GM19468 (cell line): ENCODE data around the gene PLGLB1.
"Not testable (repeated sequence)": the region's sequence is repeated elsewhere in the genome, so short reads cannot be mapped to it uniquely, and the experiment has no call there.

Experiments used
- ATAC-seq: cut with Tn5 transposase; IDR thresholded peaks from one replicate; pipeline ENCODE4 v1.9.1; 2021; ENCODE audit warnings: mild to moderate bottlenecking, moderate library complexity, moderate number of reproducible peaks; ENCODE audit not compliant: unreplicated experiment; ENCODE audit errors: extremely low read depth

PLGLB1 gene

DNA sequence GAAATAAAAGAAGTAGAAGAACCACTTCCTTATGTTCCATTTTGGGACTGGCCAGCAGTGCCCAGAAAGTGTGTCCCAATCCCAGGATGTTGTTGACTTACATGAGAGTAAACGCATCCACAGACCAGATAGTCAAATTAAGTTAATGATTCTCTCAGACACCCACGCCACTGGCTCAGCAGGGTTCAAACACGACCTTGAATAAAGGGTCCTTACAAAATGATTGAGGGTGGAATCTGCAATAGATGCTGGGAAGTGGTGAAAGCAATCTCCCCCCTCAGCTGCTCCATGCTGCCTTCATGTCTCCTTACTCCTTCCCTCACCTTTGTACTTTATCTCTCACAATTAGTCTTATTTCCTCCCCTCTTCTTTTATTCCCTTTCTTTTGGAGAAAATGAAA is at the start of gene PLGLB1:
Gene PLGLB1, minus strand, starts transcription at position 101 of the 400 bp plus-strand sequence. Its CDS starts 61 bp downstream, at position 40.
- ATAC-seq, result not testable (repeated sequence)

DNA sequence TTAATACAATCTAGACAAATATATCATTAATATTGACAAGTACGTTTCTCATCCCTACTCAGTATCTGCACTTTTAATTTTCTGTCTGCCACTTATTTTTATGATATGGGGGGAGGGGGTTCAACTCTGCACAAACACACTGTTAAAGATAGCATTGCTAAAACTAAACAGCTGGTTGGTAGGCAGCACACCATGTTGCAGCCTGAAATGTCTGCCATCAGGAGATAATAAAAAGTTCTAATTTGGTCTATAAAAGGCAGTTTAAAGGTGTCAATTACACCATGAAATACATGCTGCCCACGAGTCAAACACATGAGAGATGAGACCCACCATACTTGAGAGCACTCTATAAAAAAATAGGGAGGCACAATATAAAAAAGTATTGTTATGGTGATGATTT is 42.7 kb upstream of the PLGLB1 start:
- not testable (repeated sequence) for ATAC-seq

GRCh38 chr2:87063431-87063830 is 41.8 kb upstream of the PLGLB1 start:
- not testable (repeated sequence) for ATAC-seq

DNA sequence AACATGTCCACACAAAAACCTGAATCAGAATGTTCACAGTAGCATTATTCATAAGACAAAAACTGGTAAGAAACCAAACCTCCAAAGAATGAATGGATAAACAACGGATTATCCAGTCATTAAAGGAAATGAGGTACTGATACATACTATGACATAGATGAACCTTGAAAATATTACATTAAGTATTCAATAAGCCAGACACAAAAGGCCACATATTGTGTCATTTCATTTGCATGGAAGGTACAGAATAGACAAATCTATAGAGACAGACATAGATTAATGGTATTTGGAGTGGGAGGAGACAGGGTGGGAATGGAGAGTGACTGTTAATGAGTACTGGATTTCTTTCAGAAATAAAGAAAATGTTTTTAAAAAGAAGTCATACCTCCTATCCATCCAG is 39.9 kb upstream of the PLGLB1 start:
- ATAC-seq, result not testable (repeated sequence)

GRCh38 chr2:87057606-87058005 is 36.0 kb upstream of the PLGLB1 start:
- ATAC-seq, result not testable (repeated sequence)

DNA sequence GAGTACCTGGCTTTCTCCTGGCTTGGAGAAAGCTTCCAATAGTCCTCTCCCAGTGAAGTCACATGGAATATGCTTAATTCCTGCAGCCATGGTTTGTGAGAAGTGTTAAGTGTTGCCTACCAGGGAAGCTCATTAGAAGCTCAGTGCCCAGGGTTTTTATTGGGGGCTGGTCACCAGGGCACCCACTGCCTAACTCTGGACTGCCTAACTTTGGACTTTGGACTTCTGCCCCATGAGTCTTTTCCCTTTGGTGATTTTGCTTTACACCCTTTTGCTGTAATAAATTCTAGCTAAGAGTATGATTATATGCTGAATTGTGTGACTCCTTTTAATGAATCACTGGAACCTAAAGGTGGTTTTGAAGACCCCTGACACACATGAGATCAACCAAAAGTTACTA is 35.2 kb upstream of the PLGLB1 start:
- not testable (repeated sequence) for ATAC-seq

DNA sequence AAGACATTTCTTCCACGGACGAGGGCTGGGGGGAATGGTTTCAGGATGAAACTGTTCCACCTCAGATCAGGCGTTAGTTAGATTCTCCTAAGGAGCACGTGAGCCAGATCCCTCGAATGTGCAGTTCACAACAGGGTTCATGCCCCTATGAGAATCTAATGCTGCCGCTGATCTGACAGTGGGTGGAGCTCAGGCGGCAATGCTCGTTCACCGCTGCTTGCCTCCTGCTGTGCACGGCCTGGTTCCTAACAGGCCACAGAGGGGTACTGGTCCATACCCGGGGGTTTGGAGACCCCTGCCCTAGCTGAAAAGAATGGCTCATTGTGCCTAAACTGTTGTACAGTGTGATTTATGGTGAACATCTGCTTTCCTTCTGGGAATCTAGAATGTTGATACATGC is 34.8 kb upstream of the PLGLB1 start:
- ATAC-seq, result not testable (repeated sequence)

GRCh38 chr2:87054375-87054774 is 32.7 kb upstream of the PLGLB1 start:
- ATAC-seq, result not testable (repeated sequence)

- not testable (repeated sequence) for ATAC-seq
These were observed 19.8 kb upstream of the PLGLB1 start for GRCh38 chr2:87041321-87041978.

GRCh38 chr2:87028607-87029006 is 7.0 kb upstream of the PLGLB1 start:
- not testable (repeated sequence) for ATAC-seq

- ATAC-seq, result not testable (repeated sequence)
These were observed 5.2 kb upstream of the PLGLB1 start for GRCh38 chr2:87026816-87027215.

GRCh38 chr2:87025927-87026326 is 4.3 kb upstream of the PLGLB1 start:
- not testable (repeated sequence) for ATAC-seq

- not testable (repeated sequence) for ATAC-seq
These were observed 2.5 kb upstream of the PLGLB1 start for GRCh38 chr2:87023988-87024615.

- not testable (repeated sequence) for ATAC-seq
These were observed 601 bp downstream of the PLGLB1 start for GRCh38 chr2:87021043-87021442.

DNA sequence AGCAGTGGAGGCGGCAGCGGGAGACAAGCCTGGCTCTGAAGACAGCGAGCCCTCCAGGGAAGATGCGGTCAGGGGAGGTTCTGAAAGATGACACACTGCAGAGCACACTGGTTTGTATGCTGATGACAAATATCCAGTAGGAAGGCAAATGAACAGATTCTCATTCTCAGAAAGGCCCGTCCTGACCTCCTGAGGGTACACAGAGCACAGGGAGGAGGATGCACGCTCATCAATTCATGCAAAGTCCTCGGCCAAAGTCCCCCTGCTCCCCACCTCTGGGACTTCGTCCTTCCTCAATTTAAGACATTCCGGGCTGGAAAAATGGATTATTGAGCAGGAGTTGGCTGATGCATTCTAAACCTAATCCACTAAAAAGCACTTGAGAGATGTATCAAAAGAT is 2.6 kb downstream of the PLGLB1 start:
- ATAC-seq, result not testable (repeated sequence)

DNA sequence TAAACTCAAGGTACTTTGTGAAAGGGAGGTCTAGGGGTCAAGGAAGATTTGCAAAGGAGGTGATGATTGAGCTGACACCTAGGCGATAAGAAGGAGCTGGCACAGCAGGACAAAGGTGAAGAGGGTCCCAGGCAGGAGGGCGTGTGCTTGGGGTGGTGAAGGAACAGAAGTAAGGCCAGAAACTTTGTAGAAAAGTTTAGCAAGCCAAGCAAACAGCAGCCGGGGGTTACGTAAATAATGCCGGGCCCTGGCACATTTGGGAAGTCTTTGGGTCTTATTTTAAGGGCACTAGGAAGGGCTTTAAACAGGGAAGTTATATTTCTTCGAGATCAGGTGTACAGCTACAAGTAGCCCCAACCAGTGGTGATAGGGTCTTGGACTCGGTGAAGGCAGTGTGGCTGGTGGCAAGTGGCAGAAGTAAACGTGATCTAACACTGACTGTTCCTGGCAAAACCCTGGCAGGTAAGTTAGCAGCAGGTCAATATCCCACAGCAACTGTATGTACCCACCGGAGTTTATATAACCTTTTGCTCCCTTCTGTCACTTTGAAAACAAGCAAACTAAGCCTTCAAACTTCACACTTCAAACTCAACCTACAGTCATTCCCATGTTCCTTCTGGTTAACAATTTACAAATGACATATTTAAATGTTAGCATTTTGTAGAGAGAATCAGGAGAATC is 7.0 kb downstream of the PLGLB1 start:
- not testable (repeated sequence) for ATAC-seq

DNA sequence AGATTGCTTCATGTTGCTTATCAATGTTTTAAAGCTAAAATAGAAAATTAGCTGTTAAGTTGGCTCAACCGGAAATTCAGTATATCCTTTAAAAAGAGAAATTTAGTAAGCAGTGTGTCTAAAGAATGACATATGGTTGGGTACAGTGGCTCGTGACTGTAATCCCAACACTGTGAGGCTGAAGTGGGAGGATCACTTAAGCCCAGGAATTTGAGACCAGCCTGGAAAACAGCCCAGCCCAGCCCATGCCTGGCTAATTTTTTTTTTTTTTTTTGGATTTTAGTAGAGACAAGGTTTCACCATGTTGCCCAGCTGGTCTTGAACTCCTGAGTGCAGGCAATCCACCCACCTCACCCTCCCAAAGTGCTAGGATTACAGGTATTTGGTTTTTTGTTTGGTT is 17.2 kb downstream of the PLGLB1 start:
- not testable (repeated sequence) for ATAC-seq
